Tibial nerve (tissue), 4 donors: Measurements from ENCODE around the gene CSRP3.

Experiments used
- EP300 ChIP-seq, 2 donors: sonication (generic); formaldehyde crosslinking; IDR thresholded peaks; one replicate each; pipeline ENCODE4 v1.6.1; 2017; ENCODE audit warnings: antibody characterized with exemption in 2 of 2, mild to moderate bottlenecking in 1 of 2
- POLR2A ChIP-seq, 2 donors: fragments of 450-650 bp; IDR thresholded peaks; one replicate each; pipeline ENCODE4 v1.6.1; 2017; ENCODE audit warnings: antibody characterized with exemption in 2 of 2, mild to moderate bottlenecking in 2 of 2, moderate library complexity in 2 of 2
- TF ChIP-seq, protein P1 (sequence below), 5 experiments: fragments of 200-600 bp in 3 of 5; fragments of 450-650 bp in 2 of 5; sonication (generic) in 3 of 5; IDR thresholded peaks; one replicate each; pipeline ENCODE4 v1.5.1; 2016 to 2019; ENCODE audit warnings: antibody characterized with exemption in 5 of 5, mild to moderate bottlenecking in 3 of 5, moderate library complexity in 2 of 5

GRCh38 chr11:19199048-19199447 lies 2.7 kb downstream of the CSRP3 start:
- TF ChIP-seq EP300 (IDR thresholded peaks at IDR 0.05) (no peak), POLR2A (IDR thresholded peaks at IDR 0.05) (no peak)
- TF ChIP-seq, protein P1, sequence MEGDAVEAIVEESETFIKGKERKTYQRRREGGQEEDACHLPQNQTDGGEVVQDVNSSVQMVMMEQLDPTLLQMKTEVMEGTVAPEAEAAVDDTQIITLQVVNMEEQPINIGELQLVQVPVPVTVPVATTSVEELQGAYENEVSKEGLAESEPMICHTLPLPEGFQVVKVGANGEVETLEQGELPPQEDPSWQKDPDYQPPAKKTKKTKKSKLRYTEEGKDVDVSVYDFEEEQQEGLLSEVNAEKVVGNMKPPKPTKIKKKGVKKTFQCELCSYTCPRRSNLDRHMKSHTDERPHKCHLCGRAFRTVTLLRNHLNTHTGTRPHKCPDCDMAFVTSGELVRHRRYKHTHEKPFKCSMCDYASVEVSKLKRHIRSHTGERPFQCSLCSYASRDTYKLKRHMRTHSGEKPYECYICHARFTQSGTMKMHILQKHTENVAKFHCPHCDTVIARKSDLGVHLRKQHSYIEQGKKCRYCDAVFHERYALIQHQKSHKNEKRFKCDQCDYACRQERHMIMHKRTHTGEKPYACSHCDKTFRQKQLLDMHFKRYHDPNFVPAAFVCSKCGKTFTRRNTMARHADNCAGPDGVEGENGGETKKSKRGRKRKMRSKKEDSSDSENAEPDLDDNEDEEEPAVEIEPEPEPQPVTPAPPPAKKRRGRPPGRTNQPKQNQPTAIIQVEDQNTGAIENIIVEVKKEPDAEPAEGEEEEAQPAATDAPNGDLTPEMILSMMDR (IDR thresholded peaks at IDR 0.05) = no peak
